Skin epidermis (tissue), 12 donors: ENCODE results near the gene SLC6A6.
"Not testable (repeated sequence)": the region's sequence is repeated elsewhere in the genome, so short reads cannot be mapped to it uniquely, and the experiment has no call there.

ENCODE experiments used
- H3K27ac ChIP-seq, 21 experiments: fragments of 200-600 bp; sonication (generic) in 11 of 21; one replicate each; pipeline ENCODE4 v1.5.0; 2020; ENCODE audit warnings: mild to moderate bottlenecking in 3 of 21, inconsistent platforms in 2 of 21, moderate library complexity in 2 of 21
- H3K4me3 ChIP-seq, 7 experiments: fragments of 200-600 bp; sonication (generic) in 2 of 7; one replicate each; pipeline ENCODE4 v1.5.0; 2020; ENCODE audit warnings: inconsistent platforms in 2 of 7, mild to moderate bottlenecking in 2 of 7, moderate library complexity in 1 of 7

Gene SLC6A6

DNA sequence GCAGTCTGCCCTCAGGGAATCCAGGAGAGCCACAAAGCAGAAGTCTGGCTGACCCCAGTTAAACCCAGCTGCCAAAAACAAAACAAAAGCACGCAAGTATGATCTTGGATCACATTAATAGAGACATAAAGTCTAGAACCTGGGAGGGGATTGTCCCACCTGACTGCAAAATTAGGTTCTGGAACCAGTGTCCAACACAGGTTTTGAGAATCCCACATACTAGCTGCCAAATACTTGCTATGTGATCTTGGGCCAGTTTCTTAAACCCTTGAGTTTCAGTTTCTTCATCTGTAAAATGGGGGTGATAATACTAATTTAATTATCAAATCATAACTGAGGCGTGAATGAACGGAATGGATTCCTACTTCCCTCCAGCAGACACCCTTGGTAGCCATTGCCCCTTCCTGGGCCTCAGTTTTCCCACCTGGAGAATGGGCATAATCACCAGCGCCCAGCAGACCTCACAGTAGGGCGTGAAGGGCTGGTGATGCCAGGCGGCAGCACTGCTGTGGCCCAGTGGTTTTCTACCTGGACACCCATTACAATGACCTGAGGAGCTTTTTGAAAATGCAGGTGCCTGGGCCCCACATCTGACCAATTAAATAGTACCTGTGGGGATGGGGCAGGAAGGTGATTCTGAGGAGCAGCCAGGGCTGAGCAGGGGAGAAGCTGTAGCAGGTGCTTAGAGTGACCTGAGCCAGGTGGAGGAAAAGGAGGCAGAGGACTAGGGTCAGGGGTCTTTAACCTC lies 105.5 kb downstream of the SLC6A6 start:
- no peak overlapping the region for H3K4me3 ChIP-seq
- no peak overlapping the region for H3K27ac ChIP-seq

DNA sequence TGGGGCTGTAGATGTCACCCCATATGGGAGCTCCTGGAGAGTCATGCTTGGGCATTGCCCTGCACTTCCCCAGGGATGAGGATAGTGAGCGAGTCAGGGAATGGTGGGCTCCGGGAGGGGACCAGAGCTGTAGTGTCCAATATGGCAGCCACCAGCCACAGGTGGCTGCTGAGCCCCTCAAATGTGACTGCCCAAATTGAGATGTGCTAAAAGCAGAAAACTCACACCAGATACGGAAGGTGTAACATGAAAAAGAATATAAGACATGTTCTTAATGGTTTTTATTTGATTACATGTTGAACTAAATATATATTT lies 106.1 kb downstream of the SLC6A6 start:
- no peak overlapping the region for H3K4me3 ChIP-seq
- no peak overlapping the region for H3K27ac ChIP-seq

DNA sequence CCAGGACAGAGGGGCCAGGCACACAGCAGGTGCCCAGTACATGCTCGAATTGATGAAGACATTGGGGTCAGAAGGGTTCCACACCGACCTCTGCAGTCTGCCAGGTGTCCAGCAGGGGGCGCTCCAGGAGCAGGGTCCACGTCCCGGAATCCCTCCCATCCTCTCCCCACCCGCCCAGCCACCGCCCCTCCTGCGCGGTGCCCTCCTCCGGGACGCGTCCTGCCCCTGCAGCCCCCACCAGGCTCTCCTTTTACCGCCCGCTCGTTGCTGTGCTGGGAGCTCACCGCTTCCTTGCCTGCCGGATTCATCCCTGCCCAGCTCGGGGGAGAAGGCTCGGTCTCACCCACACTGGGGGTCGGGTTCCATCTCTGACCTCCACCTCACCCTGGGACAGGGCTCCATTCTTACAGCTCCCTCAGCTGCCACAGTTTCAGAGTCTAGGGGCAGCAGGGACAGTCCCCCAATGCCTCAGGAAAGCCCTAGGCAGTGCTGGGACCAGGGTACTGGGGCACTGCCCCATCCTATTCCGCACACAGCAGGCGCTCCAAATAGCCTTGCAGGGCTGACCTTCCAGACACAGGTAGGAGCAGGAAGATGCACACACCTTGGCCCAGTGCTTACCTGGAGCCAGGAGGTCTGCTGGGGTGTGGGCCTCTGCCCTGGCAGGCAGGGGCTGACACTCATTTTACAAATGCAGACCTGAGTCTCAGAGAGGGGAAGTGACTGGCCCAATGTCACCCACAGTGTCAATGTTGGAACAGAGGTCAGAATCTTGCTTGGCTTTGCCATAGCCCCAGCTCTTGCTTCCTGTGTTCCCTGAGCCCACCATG lies 106.8 kb downstream of the SLC6A6 start:
- Histone ChIP-seq H3K4me3 (no peak overlapping the region), H3K27ac (no peak overlapping the region)

DNA sequence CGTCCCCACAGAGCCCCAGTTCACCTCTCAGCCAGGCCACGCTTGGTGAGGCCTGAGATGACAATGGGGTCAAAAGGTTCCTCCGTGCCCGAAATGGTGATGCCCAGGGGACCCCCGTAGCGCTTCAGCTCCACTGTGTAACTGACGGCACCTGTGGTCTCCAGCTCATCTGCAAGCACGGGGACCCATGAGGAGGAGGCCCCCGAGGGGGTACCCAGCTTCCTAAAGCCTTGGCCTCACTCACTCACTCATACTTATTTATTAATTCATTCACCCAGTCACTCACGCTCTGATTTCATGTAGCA lies 107.3 kb downstream of the SLC6A6 start:
- H3K27ac ChIP-seq: no peak overlapping the region
- H3K4me3 ChIP-seq: no peak overlapping the region

DNA sequence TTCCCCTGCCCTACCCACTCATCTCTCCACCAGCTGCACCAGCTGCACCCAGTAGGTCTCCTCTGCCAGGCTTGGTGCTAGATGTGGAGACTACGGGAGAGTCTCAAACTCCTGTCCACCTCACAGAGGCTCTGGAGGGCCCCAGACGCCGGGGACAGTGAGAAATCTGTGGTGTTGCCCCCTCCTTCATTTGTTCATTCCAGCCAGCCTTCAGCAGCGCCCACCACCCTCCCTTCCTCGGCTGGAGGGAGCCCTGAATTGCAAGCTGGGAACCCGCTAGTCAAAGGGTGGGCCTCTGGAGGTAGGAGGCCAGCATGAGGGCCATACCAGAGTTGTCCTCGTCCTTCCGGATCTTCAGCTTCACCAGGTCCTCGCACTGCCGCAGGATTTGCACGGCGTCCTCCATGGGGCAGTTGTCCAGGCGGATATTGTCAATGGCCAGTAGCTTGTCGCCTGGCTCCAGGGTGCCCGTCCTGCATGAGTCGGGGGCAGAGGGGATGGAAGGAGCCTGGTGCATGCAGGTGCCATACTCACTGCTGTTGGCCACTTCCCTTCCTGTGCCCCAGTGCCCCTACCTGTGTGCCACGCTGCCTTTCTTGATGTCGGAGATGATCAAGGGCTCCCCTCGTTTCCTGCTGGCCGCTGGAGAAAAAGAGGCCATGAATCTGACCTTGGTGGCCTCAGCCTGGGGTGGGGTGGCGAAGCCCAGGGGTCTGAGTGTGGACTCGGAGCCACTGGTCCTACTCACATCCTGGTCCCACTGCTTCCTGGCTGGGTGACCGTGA lies 108.6 kb downstream of the SLC6A6 start:
- Histone ChIP-seq H3K27ac (no peak overlapping the region), H3K4me3 (no peak overlapping the region)

DNA sequence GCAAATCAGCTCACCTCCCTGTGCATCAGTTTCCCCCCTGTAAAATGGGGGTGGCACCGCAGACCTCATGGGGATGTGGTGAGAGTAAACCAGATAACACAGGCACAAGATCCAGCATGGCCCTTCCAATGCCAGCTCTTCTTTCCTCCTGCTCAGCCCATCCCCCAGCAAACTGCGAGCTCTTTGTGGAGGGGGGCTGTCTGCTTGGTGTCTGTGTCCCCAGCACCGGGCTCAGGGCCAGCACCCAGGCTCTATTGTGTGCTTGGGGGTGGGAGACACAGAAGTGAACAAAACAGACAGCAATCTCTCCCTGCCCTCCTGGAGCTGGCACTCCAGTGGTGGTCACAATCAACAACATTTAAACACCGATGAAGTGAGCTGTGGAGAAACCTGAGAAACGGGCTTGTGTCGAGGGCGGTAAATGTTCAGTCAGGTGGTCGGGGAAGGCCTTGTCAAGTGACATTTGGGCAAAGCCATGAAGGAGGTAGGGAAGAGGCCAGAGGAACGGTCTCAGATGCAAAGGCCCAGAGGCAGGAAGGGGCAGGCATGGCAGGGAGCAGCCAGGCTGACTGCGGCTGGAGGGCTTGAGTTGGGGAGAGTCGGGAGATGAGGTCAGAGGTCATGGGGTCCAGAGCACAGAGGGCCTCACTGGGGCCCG lies 109.3 kb downstream of the SLC6A6 start:
- no peak overlapping the region for H3K27ac ChIP-seq
- H3K4me3 ChIP-seq: no peak overlapping the region

DNA sequence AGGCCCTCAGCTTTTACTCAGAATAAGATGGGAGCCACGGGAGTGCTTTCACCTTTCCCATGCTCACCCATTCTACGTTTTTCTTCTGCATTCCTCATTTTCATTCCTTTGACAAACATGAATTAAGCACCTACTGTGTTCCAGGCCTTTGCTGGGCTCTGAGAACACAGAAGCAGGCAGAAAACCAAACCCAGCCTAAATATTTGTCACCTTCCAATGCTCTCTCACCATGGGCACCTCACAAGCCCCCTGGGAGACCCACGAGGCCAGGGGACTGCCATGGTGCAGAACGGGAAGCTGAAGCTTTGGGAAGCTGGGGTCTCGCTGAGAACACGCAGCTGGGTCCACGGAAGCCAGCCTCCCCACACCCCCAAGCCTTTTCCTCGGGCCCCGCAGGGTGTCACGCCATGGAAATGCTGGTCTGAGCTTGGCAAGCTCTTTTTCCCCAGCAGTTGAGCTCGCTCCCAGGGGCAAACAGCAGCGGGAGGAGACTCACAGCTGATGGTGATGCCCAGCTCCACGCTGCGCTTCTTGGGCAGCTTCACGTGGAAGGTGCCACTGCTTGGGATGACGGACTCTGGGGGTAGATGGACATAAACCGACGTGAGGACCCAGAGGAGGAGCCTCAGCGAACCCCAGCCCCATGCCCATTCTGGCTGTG lies 110.0 kb downstream of the SLC6A6 start:
- Histone ChIP-seq H3K4me3 (no peak overlapping the region), H3K27ac (no peak overlapping the region)

DNA sequence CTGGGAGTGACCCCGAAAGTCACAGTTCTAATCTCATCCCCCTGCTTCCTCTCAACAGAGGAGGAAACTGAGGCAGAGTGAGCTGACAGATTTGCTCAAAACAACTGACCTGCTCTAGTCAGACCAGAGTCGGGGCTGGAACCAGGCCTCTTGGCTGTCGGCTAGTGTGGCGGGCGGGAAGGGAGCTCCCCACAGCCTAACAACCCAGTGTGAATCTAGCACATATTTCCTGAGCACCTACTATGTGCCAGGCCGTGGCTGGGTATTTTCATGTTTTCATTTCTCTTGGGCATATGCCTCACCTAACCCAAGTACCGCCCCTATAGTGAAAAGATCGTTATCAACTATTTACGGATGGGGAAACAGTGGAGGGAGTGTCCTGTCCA lies 110.5 kb downstream of the SLC6A6 start:
- H3K27ac ChIP-seq: no peak overlapping the region
- H3K4me3 ChIP-seq: no peak overlapping the region

DNA sequence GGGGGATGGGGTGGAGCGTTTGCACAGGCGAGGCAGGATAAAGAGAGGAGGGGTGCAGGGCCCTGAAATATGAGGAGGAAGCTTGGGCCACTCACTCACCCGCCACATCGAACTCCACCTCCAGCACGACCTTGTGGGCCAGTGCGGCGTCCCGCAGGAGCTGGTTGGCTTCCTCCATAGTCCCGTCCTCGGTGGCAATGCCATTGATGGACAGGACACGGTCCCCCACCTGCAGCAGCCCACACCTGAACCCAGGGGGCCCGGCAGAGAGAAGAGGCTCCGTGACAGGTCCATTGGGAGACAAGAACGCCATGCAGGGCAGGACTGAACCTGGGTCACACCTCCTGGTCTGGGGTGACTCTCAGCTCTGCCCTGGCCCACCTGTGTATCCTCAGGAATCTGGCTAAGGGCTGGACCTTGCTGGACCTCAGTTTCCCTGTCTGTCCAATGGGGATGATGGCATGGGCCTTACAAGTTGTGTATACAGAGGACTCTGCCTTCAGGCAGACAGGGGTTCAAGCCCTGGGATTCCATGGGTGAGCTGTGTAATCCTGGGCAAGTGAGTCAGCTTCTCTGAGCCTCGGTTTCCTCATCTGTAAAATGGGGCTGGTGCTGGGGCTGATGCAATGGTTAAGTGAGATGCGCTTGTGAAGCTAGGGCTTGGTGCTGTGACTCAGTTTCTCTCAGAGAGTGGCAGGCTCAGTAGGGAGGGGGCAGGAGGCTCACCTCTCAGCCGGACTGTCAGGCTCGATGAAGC lies 111.3 kb downstream of the SLC6A6 start:
- Histone ChIP-seq H3K27ac (no peak overlapping the region), H3K4me3 (no peak overlapping the region)

DNA sequence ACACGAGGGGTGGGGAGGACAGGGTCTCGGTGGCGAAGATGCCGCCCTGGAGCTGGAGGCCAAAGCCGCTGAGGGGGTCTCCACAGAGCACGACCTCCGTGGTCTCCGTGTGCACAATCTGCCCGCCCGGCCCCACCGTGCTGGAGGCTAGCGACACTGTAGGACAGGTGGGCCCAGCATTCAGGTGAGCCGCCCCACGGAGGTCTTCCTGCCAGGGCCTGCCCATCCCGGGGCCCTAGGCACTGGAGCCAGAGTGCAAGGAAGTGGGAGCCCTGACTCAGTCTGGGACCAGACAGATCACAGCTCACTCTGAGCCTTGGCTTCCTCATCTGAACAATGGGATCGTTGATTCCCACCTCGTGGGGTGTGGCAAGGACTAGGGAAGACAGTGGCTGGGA lies 111.9 kb downstream of the SLC6A6 start:
- H3K4me3 ChIP-seq: no peak overlapping the region
- no peak overlapping the region for H3K27ac ChIP-seq

DNA sequence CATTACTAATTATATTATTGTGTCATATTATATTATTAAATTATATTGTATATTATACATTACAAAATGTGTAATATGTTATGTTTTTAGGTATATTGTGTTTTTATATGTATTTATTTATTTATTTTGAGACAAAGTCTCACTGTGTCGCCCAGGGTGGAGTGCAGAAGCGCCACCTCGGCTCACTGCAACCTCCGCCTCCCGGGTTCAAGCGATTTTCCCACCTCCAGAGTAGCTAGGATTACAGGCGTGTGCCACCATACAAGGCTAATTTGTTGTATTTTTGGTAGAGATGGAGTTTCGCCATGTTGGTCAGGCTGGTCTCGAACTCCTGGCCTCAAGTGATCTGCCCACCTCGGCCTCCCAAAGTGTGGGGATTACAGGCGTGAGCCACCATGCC lies 113.1 kb downstream of the SLC6A6 start:
- H3K4me3 ChIP-seq, H3K27ac ChIP-seq: not testable (repeated sequence)

DNA sequence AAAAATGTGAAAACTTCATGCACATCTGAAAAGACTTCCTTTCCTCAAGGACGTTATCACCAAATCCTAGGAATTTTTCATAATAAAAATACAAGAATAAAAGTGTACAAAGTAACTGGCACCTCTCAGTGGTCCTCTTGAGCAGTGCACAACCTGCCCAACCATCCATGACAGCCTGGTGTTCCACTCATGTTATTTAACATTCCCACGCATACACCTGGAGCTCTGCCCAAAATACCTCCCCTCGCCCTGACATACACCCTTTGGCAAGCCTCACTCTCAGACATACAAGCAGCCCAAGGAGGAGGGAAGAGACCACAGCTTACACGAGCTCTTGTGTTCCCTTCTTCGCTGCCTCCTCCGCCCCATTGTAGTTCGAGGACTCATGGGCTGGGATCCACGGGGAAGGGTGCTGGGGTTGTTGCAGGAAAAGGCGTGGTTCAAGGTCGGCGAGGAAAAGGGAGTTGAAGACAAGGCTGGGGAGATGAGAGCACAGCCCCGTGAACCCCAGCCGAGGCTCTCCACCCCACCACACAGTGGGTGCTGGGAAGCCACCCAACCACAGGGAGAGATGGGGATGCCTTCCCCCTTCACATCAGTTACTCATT lies 114.4 kb downstream of the SLC6A6 start:
- no peak overlapping the region for H3K27ac ChIP-seq
- no peak overlapping the region for H3K4me3 ChIP-seq

DNA sequence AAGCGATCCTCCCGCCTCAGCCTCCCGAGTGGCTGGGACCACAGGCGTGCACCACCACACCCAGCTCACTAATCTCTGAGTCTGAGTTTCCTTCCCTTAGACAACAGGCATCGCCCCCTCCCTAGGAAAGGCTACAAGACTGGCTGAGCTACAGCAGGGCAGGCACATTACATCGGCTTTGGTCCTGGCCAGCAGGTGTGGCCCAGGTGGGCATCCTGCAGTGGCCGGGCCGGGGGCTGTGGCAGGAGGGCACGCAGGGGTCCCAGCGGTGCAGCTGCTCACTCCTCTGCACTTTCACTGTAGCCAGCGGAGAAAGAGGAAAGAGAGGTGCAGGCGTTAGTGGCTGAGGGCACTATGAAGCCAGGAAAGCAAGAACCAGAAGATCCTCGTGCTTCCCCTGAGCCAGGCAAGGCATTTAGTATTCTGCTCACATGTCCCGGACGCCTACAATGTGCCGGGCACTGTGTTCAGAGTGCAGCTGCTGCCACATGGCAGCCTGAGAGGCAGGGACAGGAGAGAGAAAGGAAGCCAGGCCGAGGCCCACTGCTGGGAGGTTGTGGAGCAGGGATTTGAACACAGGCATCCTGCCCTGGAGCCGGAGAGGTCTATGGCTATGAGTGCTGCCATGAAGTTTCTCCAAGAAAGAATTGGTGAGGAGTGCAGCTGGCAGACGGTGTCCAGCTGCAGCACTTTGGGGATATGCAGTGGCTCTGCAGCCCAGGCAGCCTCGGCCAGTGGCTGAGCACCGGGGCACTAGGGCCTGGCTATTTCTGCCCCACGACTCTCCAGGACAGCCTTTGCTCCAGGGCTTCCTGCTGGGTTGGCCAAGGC lies 115.4 kb downstream of the SLC6A6 start:
- H3K4me3 ChIP-seq: no peak overlapping the region

DNA sequence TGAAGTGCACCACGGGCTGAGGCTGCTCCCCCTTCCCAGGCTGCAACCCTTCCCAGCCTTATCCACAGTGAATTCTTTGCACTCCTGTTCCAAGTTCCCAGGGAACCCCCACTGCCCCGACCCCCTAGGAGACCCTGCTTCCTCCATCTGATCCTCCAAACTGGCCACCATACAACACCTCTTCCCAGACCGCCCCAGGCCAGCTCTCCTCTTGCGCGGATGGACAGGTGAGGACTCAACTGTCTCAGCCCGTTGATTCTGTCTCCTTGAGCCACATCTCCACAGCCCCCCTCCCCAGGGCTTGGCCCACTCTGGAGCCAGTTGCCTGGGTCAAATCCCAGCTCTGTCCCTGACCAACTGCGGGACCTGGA lies 116.0 kb downstream of the SLC6A6 start:
- no peak overlapping the region for H3K27ac ChIP-seq

More for the DNA sequence above, 115.4 kb downstream of the SLC6A6 start:
- H3K27ac ChIP-seq: no peak overlapping the region

DNA sequence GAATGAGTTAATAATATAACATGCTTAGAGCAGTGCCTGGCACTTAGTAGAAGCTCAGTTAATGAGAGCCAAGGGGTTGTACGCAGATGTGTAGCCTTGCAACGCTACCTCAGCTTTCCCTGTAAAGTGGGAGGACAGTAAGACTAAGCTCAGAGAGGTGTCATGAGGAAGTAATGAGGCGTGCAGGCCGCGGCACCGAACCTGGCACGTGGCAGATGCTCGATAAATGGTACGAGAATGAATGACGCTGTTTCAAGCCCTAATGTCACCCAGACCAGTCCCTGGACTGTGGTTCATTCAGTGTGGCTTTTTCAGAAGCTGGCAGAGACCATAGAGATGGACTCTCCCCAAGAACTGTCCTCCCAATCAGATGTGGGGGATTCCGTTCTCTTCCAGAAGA lies 116.5 kb downstream of the SLC6A6 start:
- H3K27ac ChIP-seq: no peak overlapping the region

More for the DNA sequence above, 116.0 kb downstream of the SLC6A6 start:
- no peak overlapping the region for H3K4me3 ChIP-seq

DNA sequence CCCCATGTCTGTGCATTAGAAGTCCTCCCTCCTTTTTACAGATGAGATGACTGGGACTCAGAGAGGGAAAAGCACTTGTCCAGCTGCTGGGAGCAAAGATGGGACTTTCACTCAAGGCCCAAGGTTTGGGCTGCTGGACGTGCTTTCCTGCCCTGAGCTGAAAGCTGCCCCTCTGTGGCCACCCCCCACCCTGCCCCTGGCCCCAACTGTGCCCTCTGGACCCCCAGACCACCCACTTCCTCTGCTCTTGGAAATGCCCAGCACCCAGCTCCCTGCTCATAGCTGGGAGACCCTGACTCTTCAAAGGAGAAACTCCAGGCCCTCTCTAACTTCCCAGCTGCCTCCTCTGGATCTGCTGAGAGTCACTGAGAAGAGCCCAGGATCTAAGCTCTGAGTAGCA lies 117.0 kb downstream of the SLC6A6 start:
- Histone ChIP-seq H3K27ac (no peak overlapping the region), H3K4me3 (no peak overlapping the region)

More for the DNA sequence above, 116.5 kb downstream of the SLC6A6 start:
- H3K4me3 ChIP-seq: no peak overlapping the region

DNA sequence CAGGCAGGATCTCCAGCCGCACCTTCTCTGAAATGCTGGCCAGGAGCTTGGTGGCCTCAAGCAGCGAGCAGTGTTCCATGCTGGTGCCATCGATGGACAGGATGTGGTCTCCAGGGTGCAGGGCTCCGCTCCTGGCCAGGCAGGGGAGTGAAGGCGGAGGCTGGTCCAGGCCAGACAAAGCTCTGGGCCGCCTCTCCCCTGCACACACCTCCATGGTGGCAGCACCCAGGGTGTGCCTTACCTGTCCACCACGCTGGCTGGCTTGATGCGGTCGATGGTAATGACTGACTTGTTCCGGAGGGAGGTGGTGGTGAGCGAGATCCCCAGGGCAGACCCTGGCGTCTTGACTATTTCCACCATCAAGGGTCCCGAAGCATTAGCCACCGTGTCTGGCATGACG lies 117.7 kb downstream of the SLC6A6 start:
- no peak overlapping the region for H3K27ac ChIP-seq

DNA sequence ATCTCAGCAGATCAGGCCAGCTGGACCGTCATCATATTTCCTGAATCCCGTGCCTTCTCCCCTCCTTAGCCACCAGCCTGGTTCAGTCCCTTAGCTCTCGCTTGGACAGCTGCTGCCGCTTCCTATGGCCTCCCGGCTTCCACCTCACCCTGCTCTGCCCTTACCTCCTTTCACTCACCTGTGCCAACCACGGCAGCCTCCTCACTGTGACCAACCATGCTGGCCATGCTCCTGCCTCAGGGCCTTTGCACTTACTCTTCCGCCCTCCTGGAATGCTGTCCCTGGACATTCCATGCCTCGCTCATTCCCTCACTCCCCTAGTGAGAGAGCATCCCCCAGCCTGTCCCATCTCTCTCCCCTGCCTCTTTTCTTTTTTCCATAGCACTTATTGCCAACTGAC lies 118.6 kb downstream of the SLC6A6 start:
- H3K27ac ChIP-seq: no peak overlapping the region
- no peak overlapping the region for H3K4me3 ChIP-seq

More for the DNA sequence above, 117.7 kb downstream of the SLC6A6 start:
- H3K4me3 ChIP-seq: no peak overlapping the region
